ENCODE measurements around the gene RAB44.

RAB44 gene

GRCh38 chr6:36691011-36691410 lies 6.6 kb upstream of the RAB44 start:
- H3K4me3 ChIP-seq (ENCODE audit: low read depth, low read length): no peak overlapping the region
- TF ChIP-seq CTCF (IDR thresholded peaks at IDR 0.05; ENCODE audit: borderline replicate concordance, insufficient read depth, low read depth, low read length): no peak

GRCh38 chr6:36691612-36692011 lies 6.0 kb upstream of the RAB44 start:
- no peak for TF ChIP-seq CTCF (IDR thresholded peaks at IDR 0.05; ENCODE audit: borderline replicate concordance, insufficient read depth, low read depth, low read length)

GRCh38 chr6:36692220-36692619 lies 5.4 kb upstream of the RAB44 start:
- TF ChIP-seq CTCF (IDR thresholded peaks at IDR 0.05; ENCODE audit: borderline replicate concordance, insufficient read depth, low read depth, low read length): no peak
- H3K4me3 ChIP-seq (ENCODE audit: low read depth, low read length): no peak overlapping the region

More at GRCh38 chr6:36691612-36692011, 6.0 kb upstream of the RAB44 start:
- no peak overlapping the region for H3K4me3 ChIP-seq (ENCODE audit: low read depth, low read length)

- H3K4me3 ChIP-seq (ENCODE audit: low read depth, low read length): no peak overlapping the region
- no peak for TF ChIP-seq CTCF (IDR thresholded peaks at IDR 0.05; ENCODE audit: borderline replicate concordance, insufficient read depth, low read depth, low read length)
Measured at GRCh38 chr6:36692861-36693702, 4.5 kb upstream of the RAB44 start.

- H3K4me3 ChIP-seq (ENCODE audit: low read depth, low read length): no peak overlapping the region
- no peak for TF ChIP-seq CTCF (IDR thresholded peaks at IDR 0.05; ENCODE audit: borderline replicate concordance, insufficient read depth, low read depth, low read length)
Measured at GRCh38 chr6:36694616-36695015, 3.0 kb upstream of the RAB44 start.

- H3K4me3 ChIP-seq (ENCODE audit: low read depth, low read length): no peak overlapping the region
- TF ChIP-seq CTCF (IDR thresholded peaks at IDR 0.05; ENCODE audit: borderline replicate concordance, insufficient read depth, low read depth, low read length): no peak
Measured at GRCh38 chr6:36695414-36695813, 2.2 kb upstream of the RAB44 start.

GRCh38 chr6:36698196-36698595 lies 570 bp downstream of the RAB44 start:
- TF ChIP-seq CTCF (IDR thresholded peaks at IDR 0.05; ENCODE audit: borderline replicate concordance, insufficient read depth, low read depth, low read length): no peak
- no peak overlapping the region for H3K4me3 ChIP-seq (ENCODE audit: low read depth, low read length)

All from GM12875 (cell line).